Esophagus squamous epithelium (tissue), 5 donors: Measurements from ENCODE around the gene GNG13. TPM values are rescaled to one million over a fixed set of nuclear protein-coding genes. Genes with fewer than 3 reads are reported as not detected.

Experiments
- DNase-seq: peaks from one replicate; lab custom pipeline; 2025; lab: John Stamatoyannopoulos, UW
- H3K27ac ChIP-seq, 4 donors: fragments of 200-600 bp; sonication (generic); one replicate each; pipeline ENCODE4 v1.5.1; 2016 to 2019; ENCODE audit warnings: mild to moderate bottlenecking in 1 of 4
- H3K27me3 ChIP-seq, 4 donors: fragments of 200-600 bp; sonication (generic); 1 replicate in 3 of 4; 2 replicates in 1 of 4; pipeline versions ENCODE4 v1.5.1 to v1.6.0; 2017 to 2021; ENCODE audit warnings: antibody characterized with exemption in 1 of 4
- H3K36me3 ChIP-seq, 3 donors: fragments of 200-600 bp; sonication (generic); one replicate each; pipeline ENCODE4 v1.5.1; 2016 to 2019
- H3K4me1 ChIP-seq, 3 donors: fragments of 200-600 bp; sonication (generic); one replicate each; pipeline ENCODE4 v1.5.1; 2017 to 2019
- H3K4me3 ChIP-seq, 4 donors: fragments of 200-600 bp; sonication (generic); 1 replicate in 3 of 4; 2 replicates in 1 of 4; pipeline ENCODE4 v1.5.1; 2016 to 2019; ENCODE audit warnings: mild to moderate bottlenecking in 2 of 4, moderate library complexity in 1 of 4
- H3K9me3 ChIP-seq, 3 donors: fragments of 200-600 bp; sonication (generic); one replicate each; pipeline ENCODE4 v1.5.1; 2016 to 2019
- POLR2A ChIP-seq, 4 donors: fragments of 450-650 bp; IDR thresholded peaks; one replicate each; pipeline ENCODE4 v1.6.1; 2017; ENCODE audit warnings: antibody characterized with exemption in 4 of 4, mild to moderate bottlenecking in 4 of 4, moderate library complexity in 3 of 4
- WGBS, 2 donors: methylation state at CpG; one replicate each; pipeline ENCODE4 v1.1.5; 2018; 5-methylcytosine and 5-hydroxymethylcytosine counted together
- intact Hi-C: fragments of 100-400 bp; cut with DNase I; formaldehyde crosslinking; loops from one replicate; pipeline ENCODE4 v1.15.0; 2022
- total RNA-seq, 4 donors: library from RNA; depleted of rRNA; stranded (reverse); fragments of >200 nt; gene quantifications; one replicate each; pipeline ENCODE4 v1.1.0, GENCODE V29; 2016
- TF ChIP-seq, protein P1 (sequence below), 6 experiments: fragments of 450-650 bp in 4 of 6; fragments of 200-600 bp in 2 of 6; sonication (generic) in 2 of 6; IDR thresholded peaks; one replicate each; pipeline ENCODE4 v1.5.1; 2016 to 2019; ENCODE audit warnings: antibody characterized with exemption in 6 of 6, mild to moderate bottlenecking in 4 of 6, moderate library complexity in 4 of 6
- donor health status: DM: yes; HTN: yes; CAD: no.

Gene GNG13
- total RNA-seq, 4 donors from 2014 or later: not detected

DNA sequence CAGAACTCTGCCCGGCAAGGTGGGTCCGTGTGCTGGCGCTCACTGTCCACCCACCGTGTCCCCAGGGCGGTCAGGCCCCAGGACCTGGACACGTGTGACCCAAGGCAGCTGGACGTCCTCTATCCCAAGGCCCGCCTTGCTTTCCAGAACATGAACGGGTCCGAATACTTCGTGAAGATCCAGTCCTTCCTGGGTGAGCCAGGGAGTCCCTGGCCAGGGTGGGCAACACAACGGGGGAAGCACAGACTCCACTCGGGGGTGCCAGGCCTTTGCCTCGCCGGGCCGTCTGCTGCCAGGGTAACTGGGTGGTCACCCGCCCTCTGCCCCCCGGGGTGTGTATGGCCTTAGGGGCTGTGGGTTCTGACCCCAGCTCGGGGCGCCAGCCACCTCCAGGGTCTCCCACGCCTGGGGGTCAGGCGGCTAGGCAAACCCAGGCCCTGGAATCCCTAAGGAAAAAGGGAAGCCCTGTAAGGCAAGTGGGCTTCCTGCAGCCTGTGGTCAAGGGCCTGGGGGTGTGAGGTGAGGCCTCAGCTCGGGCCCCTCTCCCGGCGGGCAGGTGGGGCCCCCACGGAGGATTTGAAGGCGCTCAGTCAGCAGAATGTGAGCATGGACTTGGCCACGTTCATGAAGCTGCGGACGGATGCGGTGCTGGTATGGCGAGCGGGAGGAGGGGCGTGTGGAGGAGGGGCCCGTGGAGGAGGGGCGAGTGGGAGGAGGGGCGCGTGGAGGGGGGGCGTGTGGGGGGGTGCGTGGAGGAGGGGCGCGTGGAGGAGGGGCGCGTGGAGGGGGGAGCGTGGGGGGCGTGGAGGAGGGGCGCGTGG lies 33.5 kb downstream of the GNG13 start:
- H3K27me3 ChIP-seq: peaks cover 0 to 55% (median 0%) of the 10 kb centered on the region in 4 donors
- DNase-seq: no peak

GRCh38 chr16:766008-766819 lies 34.3 kb downstream of the GNG13 start:
- no peak overlapping the region for H3K27ac ChIP-seq
- intact Hi-C loops: no loop called here
- DNase-seq: no peak

More for the DNA sequence above, 33.5 kb downstream of the GNG13 start:
- Histone ChIP-seq H3K36me3 (no peaks in the 10 kb centered on the region), H3K4me3 (no peak overlapping the region), H3K9me3 (no peaks in the 10 kb centered on the region), H3K4me1 (peaks cover 0 to 13% (median 0%) of the 10 kb centered on the region in 3 donors), H3K27ac (no peak overlapping the region)
- intact Hi-C loops: no loop called here
- TF ChIP-seq, protein P1, sequence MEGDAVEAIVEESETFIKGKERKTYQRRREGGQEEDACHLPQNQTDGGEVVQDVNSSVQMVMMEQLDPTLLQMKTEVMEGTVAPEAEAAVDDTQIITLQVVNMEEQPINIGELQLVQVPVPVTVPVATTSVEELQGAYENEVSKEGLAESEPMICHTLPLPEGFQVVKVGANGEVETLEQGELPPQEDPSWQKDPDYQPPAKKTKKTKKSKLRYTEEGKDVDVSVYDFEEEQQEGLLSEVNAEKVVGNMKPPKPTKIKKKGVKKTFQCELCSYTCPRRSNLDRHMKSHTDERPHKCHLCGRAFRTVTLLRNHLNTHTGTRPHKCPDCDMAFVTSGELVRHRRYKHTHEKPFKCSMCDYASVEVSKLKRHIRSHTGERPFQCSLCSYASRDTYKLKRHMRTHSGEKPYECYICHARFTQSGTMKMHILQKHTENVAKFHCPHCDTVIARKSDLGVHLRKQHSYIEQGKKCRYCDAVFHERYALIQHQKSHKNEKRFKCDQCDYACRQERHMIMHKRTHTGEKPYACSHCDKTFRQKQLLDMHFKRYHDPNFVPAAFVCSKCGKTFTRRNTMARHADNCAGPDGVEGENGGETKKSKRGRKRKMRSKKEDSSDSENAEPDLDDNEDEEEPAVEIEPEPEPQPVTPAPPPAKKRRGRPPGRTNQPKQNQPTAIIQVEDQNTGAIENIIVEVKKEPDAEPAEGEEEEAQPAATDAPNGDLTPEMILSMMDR (IDR thresholded peaks at IDR 0.05): no peak
- no peak for TF ChIP-seq POLR2A (IDR thresholded peaks at IDR 0.05)
- no CpG with 5 or more reads among the region's 48 CpGs for WGBS, 2 donors

DNA sequence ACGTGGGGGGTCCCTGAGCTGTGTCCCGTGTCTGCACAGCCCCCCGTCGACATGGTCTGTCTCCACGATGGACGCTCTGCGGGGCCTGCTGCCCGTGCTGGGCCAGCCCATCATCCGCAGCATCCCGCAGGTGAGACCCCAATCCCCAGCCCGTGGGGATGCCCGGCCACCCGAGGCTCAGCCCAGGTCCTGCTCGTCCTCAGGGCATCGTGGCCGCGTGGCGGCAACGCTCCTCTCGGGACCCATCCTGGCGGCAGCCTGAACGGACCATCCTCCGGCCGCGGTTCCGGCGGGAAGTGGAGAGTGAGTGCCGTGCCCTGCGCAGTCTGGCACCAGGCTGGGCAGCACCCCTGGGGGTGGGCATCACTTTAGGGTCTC lies 35.1 kb downstream of the GNG13 start:
- H3K27me3 ChIP-seq: peaks cover 0 to 65% (median 0%) of the 10 kb centered on the region in 4 donors
- DNase-seq: no peak

More at GRCh38 chr16:766008-766819, 34.3 kb downstream of the GNG13 start:
- H3K4me1 ChIP-seq: peaks cover 0 to 21% (median 0%) of the 10 kb centered on the region in 3 donors
- TF ChIP-seq POLR2A (IDR thresholded peaks at IDR 0.05): no peak
- TF ChIP-seq, protein P1 (IDR thresholded peaks at IDR 0.05): no peak
- no peak overlapping the region for H3K4me3 ChIP-seq
- H3K27me3 ChIP-seq: peaks cover 0 to 61% (median 0%) of the 10 kb centered on the region in 4 donors
- no peaks in the 10 kb centered on the region for H3K36me3 ChIP-seq
- WGBS, 2 donors: 88% methylated on average over 6 of the region's 29 CpGs; no CpG with 5 or more reads in 1 of the 2 donors
- H3K9me3 ChIP-seq: no peaks in the 10 kb centered on the region

GRCh38 chr16:764848-765487 lies 35.6 kb downstream of the GNG13 start:
- H3K4me3 ChIP-seq: no peak overlapping the region
- H3K27ac ChIP-seq: no peak overlapping the region
- no CpG with 5 or more reads among the region's 38 CpGs for WGBS, 2 donors
- H3K36me3 ChIP-seq: no peaks in the 10 kb centered on the region
- H3K27me3 ChIP-seq: peaks cover 0 to 67% (median 0%) of the 10 kb centered on the region in 4 donors
- TF ChIP-seq POLR2A (IDR thresholded peaks at IDR 0.05): no peak
- TF ChIP-seq, protein P1 (IDR thresholded peaks at IDR 0.05): no peak
- no peaks in the 10 kb centered on the region for H3K9me3 ChIP-seq
- intact Hi-C loops: no loop called here
- peaks cover 7 to 33% (median 7%) of the 10 kb centered on the region in 3 donors for H3K4me1 ChIP-seq
- DNase-seq: no peak

More for the DNA sequence above, 35.1 kb downstream of the GNG13 start:
- TF ChIP-seq, protein P1 (IDR thresholded peaks at IDR 0.05): no peak
- no peak for TF ChIP-seq POLR2A (IDR thresholded peaks at IDR 0.05)
- intact Hi-C loops: no loop called here
- no peaks in the 10 kb centered on the region for H3K9me3 ChIP-seq
- no peak overlapping the region for H3K4me3 ChIP-seq
- no peak overlapping the region for H3K27ac ChIP-seq
- H3K36me3 ChIP-seq: no peaks in the 10 kb centered on the region
- H3K4me1 ChIP-seq: peaks cover 3 to 28% (median 4%) of the 10 kb centered on the region in 3 donors
- WGBS, 2 donors: 92% methylated on average over 4 of the region's 29 CpGs; no CpG with 5 or more reads in 1 of the 2 donors
